ENCODE measurements around the gene SKAP1.

The SKAP1 gene

GRCh38 chr17:48385319-48385718 lies 44.7 kb downstream of the SKAP1 start:
- Histone ChIP-seq H3K79me2 (ENCODE audit: control insufficient read depth, insufficient read depth, low read length, unreplicated experiment) (no peaks in the 10 kb centered on the region), H3K4me3 (ENCODE audit: low read depth, low read length) (no peak overlapping the region), H3K36me3 (ENCODE audit: insufficient read depth, low read length) (no peaks in the 10 kb centered on the region), H3K4me1 (ENCODE audit: control insufficient read depth, insufficient read depth, low read length, unreplicated experiment) (no peaks in the 10 kb centered on the region), H3K27ac (ENCODE audit: low read depth, low read length) (no peak overlapping the region), H2AFZ (ENCODE audit: low read length, unreplicated experiment) (no peak overlapping the region), H3K27me3 (ENCODE audit: insufficient read depth, low read length) (peaks cover 85% of the 10 kb centered on the region)

- H3K4me1 ChIP-seq (ENCODE audit: control insufficient read depth, insufficient read depth, low read length, unreplicated experiment): no peaks in the 10 kb centered on the region
- peaks cover 81% of the 10 kb centered on the region for H3K27me3 ChIP-seq (ENCODE audit: insufficient read depth, low read length)
- no peaks in the 10 kb centered on the region for H3K36me3 ChIP-seq (ENCODE audit: insufficient read depth, low read length)
- no peaks in the 10 kb centered on the region for H3K79me2 ChIP-seq (ENCODE audit: control insufficient read depth, insufficient read depth, low read length, unreplicated experiment)
- no peak overlapping the region for H3K27ac ChIP-seq (ENCODE audit: low read depth, low read length)
- H2AFZ ChIP-seq (ENCODE audit: low read length, unreplicated experiment): no peak overlapping the region
- H3K4me3 ChIP-seq (ENCODE audit: low read depth, low read length): no peak overlapping the region
These were observed 45.9 kb downstream of the SKAP1 start for GRCh38 chr17:48384164-48384563.

DNA sequence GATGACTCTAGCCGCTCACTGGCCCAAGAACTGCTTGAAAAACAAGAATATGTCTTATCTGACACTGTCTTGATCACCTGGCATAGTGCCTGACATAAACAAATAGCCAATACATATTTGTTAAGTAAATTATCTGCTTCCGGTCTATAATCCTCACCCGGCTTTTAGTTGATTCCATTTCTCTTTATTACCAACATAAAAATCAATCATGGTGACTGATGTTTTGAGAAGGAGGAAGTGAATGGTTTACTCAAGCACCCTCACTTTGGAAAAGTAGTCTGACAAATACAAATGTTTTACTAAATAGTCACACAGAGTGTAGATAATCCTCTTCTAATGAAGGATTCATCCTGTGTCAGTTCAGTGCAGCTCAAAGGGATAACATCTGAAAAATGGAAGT lies 47.0 kb downstream of the SKAP1 start:
- Histone ChIP-seq H3K36me3 (ENCODE audit: insufficient read depth, low read length) (no peaks in the 10 kb centered on the region), H3K4me1 (ENCODE audit: control insufficient read depth, insufficient read depth, low read length, unreplicated experiment) (no peaks in the 10 kb centered on the region), H2AFZ (ENCODE audit: low read length, unreplicated experiment) (no peak overlapping the region), H3K27ac (ENCODE audit: low read depth, low read length) (no peak overlapping the region), H3K4me3 (ENCODE audit: low read depth, low read length) (no peak overlapping the region), H3K79me2 (ENCODE audit: control insufficient read depth, insufficient read depth, low read length, unreplicated experiment) (no peaks in the 10 kb centered on the region), H3K27me3 (ENCODE audit: insufficient read depth, low read length) (peaks cover 82% of the 10 kb centered on the region)

DNA sequence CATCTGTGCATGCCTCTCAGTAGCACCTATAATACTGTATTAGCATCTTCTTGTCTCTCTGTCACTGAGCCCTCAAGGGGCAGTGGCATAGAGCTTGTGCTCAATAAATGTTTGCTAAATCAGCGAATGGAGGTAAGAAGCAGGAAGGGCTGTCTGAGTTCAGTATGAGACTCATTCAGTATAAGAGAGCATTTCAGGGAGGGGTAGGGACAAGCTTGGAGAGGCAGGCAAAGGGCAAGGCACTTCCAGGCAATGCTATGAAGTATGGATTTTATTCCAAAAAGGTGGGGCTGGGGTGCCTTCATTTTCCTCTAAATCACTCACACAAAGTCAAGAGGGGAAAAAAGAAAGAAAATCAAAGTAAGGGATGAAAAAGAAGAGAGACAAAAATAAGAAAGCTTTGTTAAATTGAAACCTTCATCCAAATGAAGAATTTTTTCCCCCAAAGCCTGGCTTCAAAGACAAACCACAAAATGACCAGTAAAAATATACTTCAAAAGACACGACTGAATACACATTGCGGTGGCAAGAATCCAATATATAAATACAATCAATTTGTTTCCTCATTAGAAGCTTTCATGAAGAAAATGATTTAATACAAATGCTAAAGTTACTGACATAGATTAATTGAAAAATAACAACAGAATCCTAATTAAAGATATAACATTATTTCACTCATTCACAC lies 51.2 kb downstream of the SKAP1 start:
- no peak overlapping the region for H3K4me3 ChIP-seq (ENCODE audit: low read depth, low read length)
- no peaks in the 10 kb centered on the region for H3K4me1 ChIP-seq (ENCODE audit: control insufficient read depth, insufficient read depth, low read length, unreplicated experiment)
- no peak overlapping the region for H3K27ac ChIP-seq (ENCODE audit: low read depth, low read length)
- H2AFZ ChIP-seq (ENCODE audit: low read length, unreplicated experiment): no peak overlapping the region
- no peaks in the 10 kb centered on the region for H3K79me2 ChIP-seq (ENCODE audit: control insufficient read depth, insufficient read depth, low read length, unreplicated experiment)
- no peaks in the 10 kb centered on the region for H3K36me3 ChIP-seq (ENCODE audit: insufficient read depth, low read length)
- peaks cover 83% of the 10 kb centered on the region for H3K27me3 ChIP-seq (ENCODE audit: insufficient read depth, low read length)

GRCh38 chr17:48378238-48378637 lies 51.8 kb downstream of the SKAP1 start:
- no peak overlapping the region for H3K27ac ChIP-seq (ENCODE audit: low read depth, low read length)
- no peaks in the 10 kb centered on the region for H3K36me3 ChIP-seq (ENCODE audit: insufficient read depth, low read length)
- no peak overlapping the region for H3K4me3 ChIP-seq (ENCODE audit: low read depth, low read length)
- no peaks in the 10 kb centered on the region for H3K79me2 ChIP-seq (ENCODE audit: control insufficient read depth, insufficient read depth, low read length, unreplicated experiment)
- peaks cover 88% of the 10 kb centered on the region for H3K27me3 ChIP-seq (ENCODE audit: insufficient read depth, low read length)
- H3K4me1 ChIP-seq (ENCODE audit: control insufficient read depth, insufficient read depth, low read length, unreplicated experiment): no peaks in the 10 kb centered on the region
- H2AFZ ChIP-seq (ENCODE audit: low read length, unreplicated experiment): no peak overlapping the region

DNA sequence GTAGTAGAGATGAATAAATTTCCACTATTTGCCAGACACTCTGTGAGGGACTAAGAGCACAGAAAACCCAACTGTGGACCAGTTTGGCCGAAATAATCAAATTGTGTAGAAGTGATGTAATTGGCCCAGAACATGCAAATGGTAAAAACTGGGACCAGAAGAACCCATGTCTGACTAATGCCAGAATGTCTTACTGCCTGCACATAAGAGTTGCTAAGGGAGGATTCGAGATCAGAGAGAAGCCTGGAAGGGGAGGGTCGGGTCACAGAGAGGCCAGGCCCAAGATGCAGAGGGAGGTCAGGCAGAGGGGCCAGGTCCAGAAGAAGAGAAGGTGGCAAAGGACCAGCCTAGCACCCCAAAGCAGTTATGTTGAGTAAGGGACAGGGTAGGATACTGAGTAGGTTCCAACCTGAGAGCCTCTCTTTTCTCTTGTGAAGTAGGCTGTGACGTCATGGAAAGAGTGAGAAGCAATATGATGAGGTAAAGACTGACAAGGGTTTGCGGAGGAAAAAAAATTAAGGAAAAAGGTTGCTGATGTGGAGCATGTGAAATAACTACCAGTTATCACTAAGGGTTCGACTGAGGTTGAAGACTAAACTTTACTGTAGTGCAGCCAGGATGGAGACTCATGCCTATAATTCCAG lies 53.2 kb downstream of the SKAP1 start:
- H3K27ac ChIP-seq (ENCODE audit: low read depth, low read length): no peak overlapping the region

DNA sequence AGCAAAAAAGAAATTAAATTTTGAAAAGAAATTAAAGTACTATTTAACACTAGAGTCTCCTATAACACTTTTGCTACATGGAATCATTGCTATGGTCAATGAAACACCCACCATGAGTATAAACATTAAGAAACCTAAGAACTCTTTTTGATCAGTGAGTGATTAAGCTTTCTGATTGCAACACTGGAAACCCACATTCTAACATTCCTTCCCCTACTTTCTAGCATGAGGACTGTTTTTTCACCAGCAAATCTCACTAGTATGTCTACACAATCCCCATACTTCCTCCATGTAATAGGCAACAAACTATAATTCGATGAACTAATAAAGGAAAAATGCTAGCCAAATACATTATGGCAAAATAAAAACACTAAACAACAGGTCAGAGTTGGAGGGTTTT lies 54.7 kb downstream of the SKAP1 start:
- Histone ChIP-seq H3K79me2 (ENCODE audit: control insufficient read depth, insufficient read depth, low read length, unreplicated experiment) (no peaks in the 10 kb centered on the region), H2AFZ (ENCODE audit: low read length, unreplicated experiment) (no peak overlapping the region), H3K36me3 (ENCODE audit: insufficient read depth, low read length) (no peaks in the 10 kb centered on the region), H3K27ac (ENCODE audit: low read depth, low read length) (no peak overlapping the region), H3K27me3 (ENCODE audit: insufficient read depth, low read length) (peaks cover 82% of the 10 kb centered on the region), H3K4me1 (ENCODE audit: control insufficient read depth, insufficient read depth, low read length, unreplicated experiment) (no peaks in the 10 kb centered on the region), H3K4me3 (ENCODE audit: low read depth, low read length) (no peak overlapping the region)

More for the DNA sequence above, 53.2 kb downstream of the SKAP1 start:
- Histone ChIP-seq H3K27me3 (ENCODE audit: insufficient read depth, low read length) (peaks cover 86% of the 10 kb centered on the region), H3K4me1 (ENCODE audit: control insufficient read depth, insufficient read depth, low read length, unreplicated experiment) (no peaks in the 10 kb centered on the region), H2AFZ (ENCODE audit: low read length, unreplicated experiment) (no peak overlapping the region), H3K36me3 (ENCODE audit: insufficient read depth, low read length) (no peaks in the 10 kb centered on the region), H3K4me3 (ENCODE audit: low read depth, low read length) (no peak overlapping the region), H3K79me2 (ENCODE audit: control insufficient read depth, insufficient read depth, low read length, unreplicated experiment) (no peaks in the 10 kb centered on the region)

DNA sequence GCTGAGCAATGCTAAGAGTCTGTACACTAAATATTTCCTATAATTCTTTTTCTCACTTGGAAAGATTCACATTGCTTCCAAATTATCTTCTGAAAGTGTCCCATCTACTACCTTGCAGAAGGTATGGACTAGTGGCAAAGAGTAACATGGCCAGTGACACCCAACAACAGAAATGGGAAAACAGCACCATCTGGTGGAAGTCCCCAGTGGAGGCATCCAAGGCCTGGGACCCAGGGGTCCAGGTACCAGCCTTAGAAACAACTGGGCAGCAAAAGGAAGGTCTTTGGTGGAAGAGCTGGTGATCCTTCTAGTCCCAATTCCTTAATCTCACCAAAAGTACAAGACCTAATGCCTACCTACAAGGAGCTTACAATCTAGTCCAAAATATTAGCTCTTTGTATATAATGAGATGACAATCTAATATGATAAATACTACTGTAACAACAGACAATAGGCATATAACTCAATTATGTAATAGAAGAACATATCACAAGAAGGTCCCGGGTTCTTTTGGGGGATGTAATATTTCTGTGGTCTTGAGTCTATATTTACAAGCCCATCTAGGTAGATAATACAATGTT lies 55.3 kb downstream of the SKAP1 start:
- no peak overlapping the region for H2AFZ ChIP-seq (ENCODE audit: low read length, unreplicated experiment)
- H3K4me1 ChIP-seq (ENCODE audit: control insufficient read depth, insufficient read depth, low read length, unreplicated experiment): no peaks in the 10 kb centered on the region
- no peaks in the 10 kb centered on the region for H3K36me3 ChIP-seq (ENCODE audit: insufficient read depth, low read length)
- peaks cover 82% of the 10 kb centered on the region for H3K27me3 ChIP-seq (ENCODE audit: insufficient read depth, low read length)
- no peak overlapping the region for H3K27ac ChIP-seq (ENCODE audit: low read depth, low read length)
- no peaks in the 10 kb centered on the region for H3K79me2 ChIP-seq (ENCODE audit: control insufficient read depth, insufficient read depth, low read length, unreplicated experiment)
- H3K4me3 ChIP-seq (ENCODE audit: low read depth, low read length): no peak overlapping the region

DNA sequence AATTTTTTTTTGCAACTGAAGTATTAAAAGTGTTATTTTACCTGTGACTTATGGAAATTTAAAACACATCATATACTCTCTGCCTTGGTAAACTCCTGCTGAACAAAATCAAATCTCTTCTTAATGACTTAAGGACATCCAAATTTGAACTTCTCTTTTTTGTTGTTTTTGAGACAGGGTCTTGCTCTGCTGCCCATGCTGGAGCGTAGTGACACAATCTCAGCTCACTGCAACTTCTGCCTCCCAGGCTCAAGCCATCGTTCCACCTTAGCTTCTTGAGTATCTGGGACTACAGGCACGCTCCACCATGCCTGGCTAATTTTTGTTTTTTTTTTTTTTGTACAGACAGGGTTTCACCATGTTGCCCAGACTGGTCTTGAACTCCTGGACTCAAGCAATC lies 56.1 kb downstream of the SKAP1 start:
- H3K36me3 ChIP-seq (ENCODE audit: insufficient read depth, low read length): no peaks in the 10 kb centered on the region
- no peak overlapping the region for H2AFZ ChIP-seq (ENCODE audit: low read length, unreplicated experiment)
- H3K4me1 ChIP-seq (ENCODE audit: control insufficient read depth, insufficient read depth, low read length, unreplicated experiment): no peaks in the 10 kb centered on the region
- H3K79me2 ChIP-seq (ENCODE audit: control insufficient read depth, insufficient read depth, low read length, unreplicated experiment): no peaks in the 10 kb centered on the region
- no peak overlapping the region for H3K4me3 ChIP-seq (ENCODE audit: low read depth, low read length)
- no peak overlapping the region for H3K27ac ChIP-seq (ENCODE audit: low read depth, low read length)
- peaks cover 82% of the 10 kb centered on the region for H3K27me3 ChIP-seq (ENCODE audit: insufficient read depth, low read length)

DNA sequence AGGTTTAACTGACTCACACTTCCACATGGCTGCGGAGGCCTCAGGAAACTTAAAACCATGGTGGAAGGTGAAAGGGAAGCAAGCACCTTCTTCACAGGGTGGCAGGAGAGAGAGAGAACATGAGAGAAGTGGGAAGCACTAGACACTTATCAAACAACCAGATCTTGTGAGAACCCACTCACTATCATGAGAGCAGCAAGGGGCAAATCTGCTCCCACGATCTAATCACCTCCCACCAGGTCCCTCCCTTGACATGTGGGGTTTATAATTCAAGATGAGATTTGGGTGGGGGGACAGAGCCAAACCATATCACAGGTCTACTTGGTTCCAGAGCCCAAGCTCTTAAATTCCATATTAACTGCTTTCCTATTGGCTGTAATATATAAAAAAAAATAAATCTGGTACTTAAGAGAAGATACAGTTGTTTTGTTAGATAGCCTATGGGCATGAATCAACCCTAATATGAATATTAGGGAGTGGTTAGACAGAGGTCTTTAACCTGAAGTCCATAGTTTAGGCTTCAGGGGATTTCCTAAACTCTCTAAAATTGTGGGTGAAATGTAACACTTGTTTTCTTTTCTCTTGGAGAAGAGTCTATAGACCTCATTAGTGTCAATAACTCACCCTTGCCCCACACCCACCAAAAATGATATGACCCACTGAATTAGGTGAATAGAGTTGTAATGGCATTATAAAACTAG lies 56.7 kb downstream of the SKAP1 start:
- Histone ChIP-seq H3K36me3 (ENCODE audit: insufficient read depth, low read length) (no peaks in the 10 kb centered on the region), H2AFZ (ENCODE audit: low read length, unreplicated experiment) (no peak overlapping the region), H3K4me1 (ENCODE audit: control insufficient read depth, insufficient read depth, low read length, unreplicated experiment) (no peaks in the 10 kb centered on the region), H3K4me3 (ENCODE audit: low read depth, low read length) (no peak overlapping the region), H3K79me2 (ENCODE audit: control insufficient read depth, insufficient read depth, low read length, unreplicated experiment) (no peaks in the 10 kb centered on the region), H3K27me3 (ENCODE audit: insufficient read depth, low read length) (peaks cover 82% of the 10 kb centered on the region), H3K27ac (ENCODE audit: low read depth, low read length) (no peak overlapping the region)
